WERI-Rb-1 (cell line): ENCODE results near the gene ZCCHC4.

Source experiments
- DNase-seq: peaks from one replicate; pipeline ENCODE4 v3.0.0-alpha.2; 2020
- H3K27ac ChIP-seq: fragments of 250-450 bp; sonication (Bioruptor Pico); 2 replicates; pipeline ENCODE4 v1.5.1; 2020; ENCODE audit warnings: mild to moderate bottlenecking, moderate library complexity
- H3K27me3 ChIP-seq: fragments of 250-450 bp; sonication (Bioruptor Pico); 2 replicates; pipeline ENCODE4 v1.5.1; 2021; ENCODE audit warnings: mild to moderate bottlenecking, low read depth, moderate library complexity; ENCODE audit not compliant: insufficient read depth, severe bottlenecking
- H3K36me3 ChIP-seq: fragments of 250-450 bp; sonication (Bioruptor Pico); 2 replicates; pipeline ENCODE4 v1.5.1; 2020; ENCODE audit warnings: mild to moderate bottlenecking, moderate library complexity
- H3K4me3 ChIP-seq: 2 replicates; pipeline ENCODE4 v1.5.1; 2011; ENCODE audit warnings: low read depth, mild to moderate bottlenecking, control low read depth, low read length
- H3K9me3 ChIP-seq: fragments of 250-450 bp; sonication (Bioruptor Pico); 2 replicates; pipeline ENCODE4 v1.5.1; 2021; ENCODE audit warnings: mild to moderate bottlenecking, moderate library complexity; ENCODE audit not compliant: severe bottlenecking
- CTCF ChIP-seq: IDR thresholded peaks from 2 replicates; pipeline ENCODE4 v1.5.1; 2011; ENCODE audit warnings: low read depth, mild to moderate bottlenecking, control low read depth, inconsistent platforms, low read length

Gene ZCCHC4

GRCh38 chr4:25290490-25291067 lies 22.0 kb upstream of the ZCCHC4 start:
- Histone ChIP-seq H3K9me3 (no peaks in the 10 kb centered on the region), H3K27me3 (no peaks in the 10 kb centered on the region), H3K27ac (no peak overlapping the region), H3K4me3 (no peak overlapping the region), H3K36me3 (no peaks in the 10 kb centered on the region)
- peak; percentile 21 for DNase-seq
- TF ChIP-seq CTCF: no peak

- TF ChIP-seq CTCF: no peak
Observed at GRCh38 chr4:25291158-25291733, 21.3 kb upstream of the ZCCHC4 start.

GRCh38 chr4:25297528-25298242 lies 14.9 kb upstream of the ZCCHC4 start:
- no peak overlapping the region for H3K4me3 ChIP-seq
- no peaks in the 10 kb centered on the region for H3K9me3 ChIP-seq
- DNase-seq: no peak
- no peak overlapping the region for H3K27ac ChIP-seq
- no peak for TF ChIP-seq CTCF
- H3K27me3 ChIP-seq: no peaks in the 10 kb centered on the region
- H3K36me3 ChIP-seq: no peaks in the 10 kb centered on the region

More at GRCh38 chr4:25291158-25291733, 21.3 kb upstream of the ZCCHC4 start:
- Histone ChIP-seq H3K27ac (no peak overlapping the region), H3K36me3 (no peaks in the 10 kb centered on the region), H3K27me3 (no peaks in the 10 kb centered on the region), H3K9me3 (no peaks in the 10 kb centered on the region), H3K4me3 (no peak overlapping the region)
- no peak for DNase-seq

- DNase-seq: no peak
- TF ChIP-seq CTCF: no peak
- no peak overlapping the region for H3K4me3 ChIP-seq
- H3K9me3 ChIP-seq: no peaks in the 10 kb centered on the region
- no peak overlapping the region for H3K27ac ChIP-seq
- H3K27me3 ChIP-seq: no peaks in the 10 kb centered on the region
- no peaks in the 10 kb centered on the region for H3K36me3 ChIP-seq
Observed at GRCh38 chr4:25299476-25300203, 12.9 kb upstream of the ZCCHC4 start.

GRCh38 chr4:25301471-25301870 lies 11.1 kb upstream of the ZCCHC4 start:
- no peaks in the 10 kb centered on the region for H3K36me3 ChIP-seq
- H3K27ac ChIP-seq: no peak overlapping the region
- no peaks in the 10 kb centered on the region for H3K9me3 ChIP-seq
- no peak for TF ChIP-seq CTCF
- DNase-seq: no peak
- H3K27me3 ChIP-seq: no peaks in the 10 kb centered on the region
- no peak overlapping the region for H3K4me3 ChIP-seq
